ENCODE measurements around the gene NKAIN2.
"Not testable (repeated sequence)": the region's sequence is repeated elsewhere in the genome, so short reads cannot be mapped to it uniquely, and the experiment has no call there.

Gene NKAIN2

DNA sequence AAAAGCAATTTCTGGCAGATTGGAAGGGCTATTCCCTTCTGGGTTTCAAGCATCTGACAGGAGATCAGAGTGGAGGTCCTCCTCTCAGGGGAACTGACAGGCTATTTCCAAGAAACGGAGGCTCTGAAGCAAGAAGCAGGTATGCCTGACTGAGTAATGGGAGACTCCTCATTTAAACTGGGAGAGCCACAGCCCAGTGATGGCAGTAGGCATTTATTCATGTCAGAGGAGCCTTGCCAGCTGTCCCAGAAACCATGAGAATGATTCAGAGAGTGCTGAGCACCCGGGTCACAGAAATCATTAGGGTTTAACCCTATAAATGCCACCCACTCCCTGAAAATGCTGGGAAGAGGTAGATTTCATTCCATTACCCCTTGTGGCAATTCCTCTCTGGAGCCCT, 911.1 kb downstream of the NKAIN2 start:
- H3K36me3 ChIP-seq (ENCODE audit: control insufficient read depth, insufficient read depth, low read length) = no peaks in the 10 kb centered on the region
- H3K9ac ChIP-seq (ENCODE audit: low read length) = no peak overlapping the region
- H3K4me3 ChIP-seq (ENCODE audit: low read length) = no peak overlapping the region
- H3K4me1 ChIP-seq (ENCODE audit: control insufficient read depth, insufficient read depth, low read length) = no peaks in the 10 kb centered on the region
- no peak overlapping the region for H3K27ac ChIP-seq (ENCODE audit: low read depth, low read length)
- H3K27me3 ChIP-seq (ENCODE audit: control insufficient read depth, insufficient read depth, low read length) = no peaks in the 10 kb centered on the region

DNA sequence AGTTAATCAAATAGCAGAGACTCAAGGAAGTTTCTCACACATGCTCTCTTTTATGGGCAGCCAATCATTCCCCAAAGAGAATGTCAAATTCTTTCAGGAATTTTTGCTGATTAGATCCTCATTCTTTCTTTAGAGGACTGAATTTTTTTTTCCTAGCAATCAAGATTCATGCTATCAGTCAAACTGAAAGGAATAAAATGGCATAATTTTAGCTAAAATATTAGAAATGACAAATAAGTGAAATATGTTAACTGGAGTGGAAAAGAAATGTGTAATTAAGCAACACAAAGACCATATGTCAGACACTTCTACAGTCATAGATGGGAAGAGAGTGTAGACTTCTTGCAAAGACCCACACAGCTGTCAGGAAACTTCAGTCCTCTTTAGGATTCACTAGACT, 916.2 kb downstream of the NKAIN2 start:
- H3K4me3 ChIP-seq (ENCODE audit: low read length) = no peak overlapping the region
- H3K4me1 ChIP-seq (ENCODE audit: control insufficient read depth, insufficient read depth, low read length) = no peaks in the 10 kb centered on the region
- H3K27me3 ChIP-seq (ENCODE audit: control insufficient read depth, insufficient read depth, low read length) = no peaks in the 10 kb centered on the region
- H3K9ac ChIP-seq (ENCODE audit: low read length) = no peak overlapping the region
- H3K27ac ChIP-seq (ENCODE audit: low read depth, low read length) = no peak overlapping the region
- no peaks in the 10 kb centered on the region for H3K36me3 ChIP-seq (ENCODE audit: control insufficient read depth, insufficient read depth, low read length)

DNA sequence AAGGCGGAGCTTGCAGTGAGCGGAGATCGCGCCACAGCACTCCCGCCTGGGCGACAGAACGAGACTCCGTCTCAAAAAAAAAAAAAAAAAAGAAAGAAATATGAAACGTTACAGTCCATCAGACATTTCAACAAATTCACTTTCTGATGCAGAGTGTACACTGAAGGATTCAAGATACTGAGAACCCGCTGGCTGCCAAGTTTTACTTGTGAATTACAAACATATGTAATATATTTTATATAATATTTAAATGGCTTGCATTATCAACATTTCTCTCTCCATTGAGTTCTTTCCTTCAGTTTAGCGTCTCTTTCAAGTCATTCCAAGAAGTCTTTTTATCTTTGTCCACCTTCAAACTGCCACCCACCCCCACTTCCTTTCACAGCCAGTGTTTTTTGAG, 917.7 kb downstream of the NKAIN2 start:
- H3K4me3 ChIP-seq (ENCODE audit: low read length) = no peak overlapping the region
- H3K9ac ChIP-seq (ENCODE audit: low read length) = no peak overlapping the region
- H3K27me3 ChIP-seq (ENCODE audit: control insufficient read depth, insufficient read depth, low read length) = no peaks in the 10 kb centered on the region
- no peaks in the 10 kb centered on the region for H3K4me1 ChIP-seq (ENCODE audit: control insufficient read depth, insufficient read depth, low read length)
- H3K36me3 ChIP-seq (ENCODE audit: control insufficient read depth, insufficient read depth, low read length) = no peaks in the 10 kb centered on the region
- H3K27ac ChIP-seq (ENCODE audit: low read depth, low read length) = no peak overlapping the region

DNA sequence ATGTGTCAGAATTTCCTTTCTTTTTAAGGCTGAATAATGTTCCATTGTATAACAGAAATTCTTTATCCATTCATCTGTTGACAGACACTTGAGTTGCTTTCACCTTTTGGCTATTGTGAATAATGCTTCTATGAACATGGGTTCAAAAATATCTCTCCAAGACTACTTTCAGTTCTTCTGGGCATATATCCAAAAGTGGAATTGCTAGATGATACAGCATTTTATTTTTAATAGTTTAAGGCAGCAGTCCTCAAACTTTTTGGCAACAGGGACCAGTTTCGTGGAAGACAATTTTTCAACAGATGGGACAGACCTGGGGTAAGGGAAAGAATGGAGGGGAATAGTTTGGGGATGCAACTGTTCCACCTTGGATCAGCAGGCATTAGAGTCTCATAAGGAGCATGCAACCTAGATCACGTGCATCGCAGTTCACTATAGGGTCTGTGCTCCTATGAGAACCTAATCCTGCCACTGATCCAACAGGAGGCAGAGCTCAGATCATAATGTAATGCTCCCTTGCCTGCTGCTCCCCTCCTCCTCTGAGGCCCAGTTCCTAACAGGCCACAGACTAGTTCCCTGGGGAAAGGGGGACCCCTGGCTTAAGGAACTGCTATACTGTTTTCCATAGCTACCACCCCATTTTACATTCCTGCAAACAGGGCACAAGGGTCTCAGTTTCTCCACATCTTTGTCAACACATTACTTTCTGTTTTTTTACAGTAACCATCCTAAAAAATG, 918.6 kb downstream of the NKAIN2 start:
- H3K9ac ChIP-seq (ENCODE audit: low read length) = no peak overlapping the region
- no peak overlapping the region for H3K27ac ChIP-seq (ENCODE audit: low read depth, low read length)
- no peak overlapping the region for H3K4me3 ChIP-seq (ENCODE audit: low read length)
- H3K27me3 ChIP-seq (ENCODE audit: control insufficient read depth, insufficient read depth, low read length) = no peaks in the 10 kb centered on the region
- no peaks in the 10 kb centered on the region for H3K4me1 ChIP-seq (ENCODE audit: control insufficient read depth, insufficient read depth, low read length)
- H3K36me3 ChIP-seq (ENCODE audit: control insufficient read depth, insufficient read depth, low read length) = no peaks in the 10 kb centered on the region

DNA sequence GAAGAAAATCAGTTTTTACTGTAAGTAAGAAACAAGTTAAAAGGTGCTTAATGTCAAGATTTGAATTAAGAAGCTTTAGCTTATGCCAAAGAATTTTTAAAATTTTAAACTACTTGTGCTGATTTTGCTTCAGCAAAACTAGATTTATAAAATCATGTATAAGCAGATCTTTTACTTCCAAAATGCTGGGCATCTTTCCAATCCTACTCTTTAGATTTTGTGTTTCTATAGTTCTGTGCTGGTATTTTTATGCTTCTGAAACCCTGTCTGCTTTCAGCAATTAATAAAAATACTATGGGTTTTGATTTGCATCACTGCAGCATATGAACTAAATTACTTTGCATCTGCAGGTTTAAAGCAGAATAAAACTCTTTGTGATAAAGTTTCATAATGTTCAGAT, 920.0 kb downstream of the NKAIN2 start:
- H3K27ac ChIP-seq (ENCODE audit: low read depth, low read length) = no peak overlapping the region
- no peaks in the 10 kb centered on the region for H3K36me3 ChIP-seq (ENCODE audit: control insufficient read depth, insufficient read depth, low read length)
- H3K4me3 ChIP-seq (ENCODE audit: low read length) = no peak overlapping the region
- H3K9ac ChIP-seq (ENCODE audit: low read length) = no peak overlapping the region
- H3K27me3 ChIP-seq (ENCODE audit: control insufficient read depth, insufficient read depth, low read length) = no peaks in the 10 kb centered on the region
- no peaks in the 10 kb centered on the region for H3K4me1 ChIP-seq (ENCODE audit: control insufficient read depth, insufficient read depth, low read length)

DNA sequence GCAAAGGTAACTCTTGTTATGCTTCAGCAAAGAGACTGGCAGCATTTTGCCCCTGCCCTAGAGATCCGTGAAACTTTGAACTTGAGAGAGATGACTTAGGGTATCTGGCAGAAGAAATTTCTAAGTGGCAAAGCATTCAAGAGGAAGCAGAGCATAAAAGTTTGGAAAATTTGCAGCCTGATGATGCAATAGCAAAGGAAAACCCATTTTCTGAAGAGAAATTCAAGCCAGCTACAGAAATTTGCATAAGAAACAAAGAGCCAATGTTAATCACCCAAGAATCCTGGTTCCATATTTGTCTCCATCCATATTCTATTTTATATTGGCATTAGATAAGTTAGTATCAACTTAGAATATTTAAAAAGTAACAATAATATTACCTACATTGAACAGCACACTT, 934.1 kb downstream of the NKAIN2 start:
- H3K4me1 ChIP-seq (ENCODE audit: control insufficient read depth, insufficient read depth, low read length); H3K36me3 ChIP-seq (ENCODE audit: control insufficient read depth, insufficient read depth, low read length); H3K27me3 ChIP-seq (ENCODE audit: control insufficient read depth, insufficient read depth, low read length); H3K9ac ChIP-seq (ENCODE audit: low read length); H3K27ac ChIP-seq (ENCODE audit: low read depth, low read length); H3K4me3 ChIP-seq (ENCODE audit: low read length): not testable (repeated sequence)

DNA sequence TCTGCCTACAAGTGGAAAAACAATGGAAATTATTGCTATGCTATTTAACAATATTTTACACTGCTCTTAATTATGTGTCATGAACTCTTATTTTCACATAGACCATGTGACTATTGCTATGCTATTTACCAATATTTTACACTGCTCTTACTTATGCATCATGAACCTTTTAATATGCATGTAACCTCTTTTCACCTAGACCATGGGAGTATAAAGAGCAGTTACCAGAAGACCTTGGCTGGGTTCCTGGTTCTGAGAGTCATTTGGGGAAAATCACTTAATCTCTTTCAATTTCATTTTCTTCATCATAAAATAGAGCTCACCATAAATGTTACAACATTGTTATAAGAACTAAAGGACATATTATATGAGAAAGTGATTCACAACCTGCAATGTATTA, 934.8 kb downstream of the NKAIN2 start:
- H3K27ac ChIP-seq (ENCODE audit: low read depth, low read length) = no peak overlapping the region
- H3K27me3 ChIP-seq (ENCODE audit: control insufficient read depth, insufficient read depth, low read length) = no peaks in the 10 kb centered on the region
- no peaks in the 10 kb centered on the region for H3K36me3 ChIP-seq (ENCODE audit: control insufficient read depth, insufficient read depth, low read length)
- H3K9ac ChIP-seq (ENCODE audit: low read length) = no peak overlapping the region
- H3K4me1 ChIP-seq (ENCODE audit: control insufficient read depth, insufficient read depth, low read length) = no peaks in the 10 kb centered on the region
- H3K4me3 ChIP-seq (ENCODE audit: low read length) = no peak overlapping the region

DNA sequence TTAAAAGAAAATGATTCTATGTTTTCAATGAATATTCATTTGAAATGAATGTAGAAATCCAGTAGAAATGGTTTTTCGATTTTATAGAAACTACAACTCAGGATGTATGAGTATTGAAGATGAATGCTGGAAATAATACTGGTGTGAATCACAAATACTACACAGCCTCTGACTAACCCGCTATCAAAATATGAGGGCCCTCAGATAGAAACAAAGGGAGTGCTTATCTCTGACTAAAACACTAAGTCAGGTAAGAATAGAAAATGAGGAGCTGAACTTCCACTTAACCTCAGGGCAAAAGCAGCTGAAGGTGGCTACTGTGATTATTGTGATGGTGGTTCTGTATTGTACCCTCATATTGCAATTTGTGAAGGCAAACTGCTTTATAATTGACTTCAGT, 937.7 kb downstream of the NKAIN2 start:
- H3K27me3 ChIP-seq (ENCODE audit: control insufficient read depth, insufficient read depth, low read length) = no peaks in the 10 kb centered on the region
- no peak overlapping the region for H3K27ac ChIP-seq (ENCODE audit: low read depth, low read length)
- no peak overlapping the region for H3K9ac ChIP-seq (ENCODE audit: low read length)
- H3K4me1 ChIP-seq (ENCODE audit: control insufficient read depth, insufficient read depth, low read length) = no peaks in the 10 kb centered on the region
- no peak overlapping the region for H3K4me3 ChIP-seq (ENCODE audit: low read length)
- no peaks in the 10 kb centered on the region for H3K36me3 ChIP-seq (ENCODE audit: control insufficient read depth, insufficient read depth, low read length)

DNA sequence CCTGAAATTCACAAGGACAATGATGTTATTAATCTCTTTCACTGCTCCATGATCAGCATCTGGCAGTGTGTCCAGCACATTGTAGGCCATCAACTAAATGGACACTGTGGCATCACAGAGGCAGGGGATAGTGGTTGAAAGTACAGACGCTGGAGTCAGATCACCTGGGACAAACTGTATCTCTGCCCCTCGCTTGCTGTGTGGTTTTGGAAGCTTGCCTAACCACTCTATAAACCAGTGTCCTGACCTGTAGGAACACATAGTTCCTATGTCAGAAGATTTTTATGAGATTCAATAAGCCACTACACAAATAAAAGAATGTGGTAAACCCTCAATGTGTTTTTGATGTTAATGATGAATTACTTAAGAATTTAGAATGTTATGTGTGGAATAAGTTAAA, 939.3 kb downstream of the NKAIN2 start:
- Histone ChIP-seq H3K27ac (ENCODE audit: low read depth, low read length) (no peak overlapping the region), H3K9ac (ENCODE audit: low read length) (no peak overlapping the region), H3K4me1 (ENCODE audit: control insufficient read depth, insufficient read depth, low read length) (no peaks in the 10 kb centered on the region), H3K36me3 (ENCODE audit: control insufficient read depth, insufficient read depth, low read length) (no peaks in the 10 kb centered on the region), H3K27me3 (ENCODE audit: control insufficient read depth, insufficient read depth, low read length) (no peaks in the 10 kb centered on the region), H3K4me3 (ENCODE audit: low read length) (no peak overlapping the region)

DNA sequence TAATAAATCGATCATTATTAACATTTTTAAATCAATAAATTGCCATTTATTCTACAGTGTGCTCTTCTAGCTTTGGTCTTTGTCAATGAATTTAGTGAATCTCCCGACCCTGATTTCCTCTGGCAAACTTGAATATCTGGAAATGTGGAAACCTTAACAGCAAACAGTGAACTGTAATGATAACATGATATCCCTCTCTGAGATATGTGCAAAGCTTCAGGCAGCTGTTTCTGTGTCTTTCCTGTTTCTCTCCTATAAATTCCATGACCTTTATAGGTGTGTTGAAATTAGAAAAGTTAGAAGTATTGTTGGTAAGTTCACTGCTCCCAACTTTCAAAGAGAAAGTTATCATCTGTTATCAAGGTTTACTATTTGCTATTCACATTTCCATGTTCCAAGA, 939.8 kb downstream of the NKAIN2 start:
- Histone ChIP-seq H3K27me3 (ENCODE audit: control insufficient read depth, insufficient read depth, low read length) (no peaks in the 10 kb centered on the region), H3K36me3 (ENCODE audit: control insufficient read depth, insufficient read depth, low read length) (no peaks in the 10 kb centered on the region), H3K27ac (ENCODE audit: low read depth, low read length) (no peak overlapping the region), H3K4me1 (ENCODE audit: control insufficient read depth, insufficient read depth, low read length) (no peaks in the 10 kb centered on the region), H3K9ac (ENCODE audit: low read length) (no peak overlapping the region), H3K4me3 (ENCODE audit: low read length) (no peak overlapping the region)

DNA sequence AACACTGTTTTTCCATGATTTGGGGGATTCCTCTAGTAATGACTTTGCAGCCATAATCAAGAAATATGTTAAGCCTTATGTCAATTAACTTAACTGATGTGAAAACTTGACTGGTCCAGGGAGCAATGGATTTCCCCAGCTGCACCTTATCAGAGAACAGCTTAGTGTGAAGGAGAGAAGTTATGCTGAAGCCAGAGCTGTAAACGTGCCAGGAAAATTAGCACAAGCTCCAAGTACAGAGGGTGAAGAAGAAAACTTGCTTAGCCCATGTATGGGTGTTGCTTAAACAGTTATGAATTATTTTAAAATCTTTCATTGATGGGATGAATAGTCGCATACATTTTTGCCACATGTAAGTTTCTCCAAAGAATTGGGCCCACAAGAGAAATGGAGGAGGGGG, 943.7 kb downstream of the NKAIN2 start:
- Histone ChIP-seq H3K27ac (ENCODE audit: low read depth, low read length) (no peak overlapping the region), H3K36me3 (ENCODE audit: control insufficient read depth, insufficient read depth, low read length) (no peaks in the 10 kb centered on the region), H3K27me3 (ENCODE audit: control insufficient read depth, insufficient read depth, low read length) (no peaks in the 10 kb centered on the region), H3K4me3 (ENCODE audit: low read length) (no peak overlapping the region), H3K4me1 (ENCODE audit: control insufficient read depth, insufficient read depth, low read length) (no peaks in the 10 kb centered on the region), H3K9ac (ENCODE audit: low read length) (no peak overlapping the region)

DNA sequence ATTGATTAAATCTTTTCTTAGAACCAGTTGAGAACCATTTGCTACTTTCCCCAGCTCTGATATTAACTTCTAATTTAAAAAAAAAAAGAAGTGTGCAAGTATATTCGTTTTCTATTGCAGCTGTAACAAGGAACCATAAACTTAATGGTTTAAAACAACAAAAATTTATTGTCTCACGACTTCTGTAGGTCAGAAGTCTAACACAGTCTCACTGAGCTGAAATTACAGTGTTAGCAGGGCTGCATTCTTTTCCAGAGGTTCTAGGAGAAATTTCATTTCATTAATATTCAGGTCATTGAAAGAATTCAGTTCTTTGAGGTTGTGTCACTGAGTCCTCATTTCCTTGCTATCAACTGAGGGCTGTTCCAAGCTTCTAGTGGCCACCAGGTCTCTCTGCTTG, 945.1 kb downstream of the NKAIN2 start:
- no peaks in the 10 kb centered on the region for H3K36me3 ChIP-seq (ENCODE audit: control insufficient read depth, insufficient read depth, low read length)
- no peak overlapping the region for H3K9ac ChIP-seq (ENCODE audit: low read length)
- no peak overlapping the region for H3K27ac ChIP-seq (ENCODE audit: low read depth, low read length)
- H3K4me1 ChIP-seq (ENCODE audit: control insufficient read depth, insufficient read depth, low read length) = no peaks in the 10 kb centered on the region
- no peaks in the 10 kb centered on the region for H3K27me3 ChIP-seq (ENCODE audit: control insufficient read depth, insufficient read depth, low read length)
- H3K4me3 ChIP-seq (ENCODE audit: low read length) = no peak overlapping the region

DNA sequence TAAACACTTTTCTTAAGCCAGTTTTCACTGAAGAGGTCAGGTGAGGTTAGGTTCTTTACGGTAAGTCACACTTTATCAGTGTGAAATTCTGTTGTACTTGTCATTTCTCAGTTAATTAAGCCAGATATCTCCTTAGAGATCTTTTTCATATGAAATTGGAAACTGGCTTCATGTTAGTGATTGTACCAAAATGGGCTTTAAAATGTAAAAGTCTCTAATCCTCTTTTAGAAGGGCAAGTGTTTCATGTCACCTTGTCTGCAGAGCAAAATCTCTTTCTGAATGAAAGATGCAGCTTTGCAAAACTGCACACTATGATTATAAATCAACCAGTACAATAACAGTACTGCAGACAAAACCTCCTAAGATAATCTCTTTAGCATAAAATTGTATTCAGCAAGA, 949.3 kb downstream of the NKAIN2 start:
- Histone ChIP-seq H3K4me3 (ENCODE audit: low read length) (no peak overlapping the region), H3K9ac (ENCODE audit: low read length) (no peak overlapping the region)

More for the DNA sequence above, 949.3 kb downstream of the NKAIN2 start:
- no peak overlapping the region for H3K27ac ChIP-seq (ENCODE audit: low read depth, low read length)
- no peaks in the 10 kb centered on the region for H3K27me3 ChIP-seq (ENCODE audit: control insufficient read depth, insufficient read depth, low read length)
- no peaks in the 10 kb centered on the region for H3K4me1 ChIP-seq (ENCODE audit: control insufficient read depth, insufficient read depth, low read length)
- no peaks in the 10 kb centered on the region for H3K36me3 ChIP-seq (ENCODE audit: control insufficient read depth, insufficient read depth, low read length)
